ENCODE data around the gene EIF2B5.
"Not testable (repeated sequence)": the region's sequence is repeated elsewhere in the genome, so short reads cannot be mapped to it uniquely, and the experiment has no call there.

The EIF2B5 gene

DNA sequence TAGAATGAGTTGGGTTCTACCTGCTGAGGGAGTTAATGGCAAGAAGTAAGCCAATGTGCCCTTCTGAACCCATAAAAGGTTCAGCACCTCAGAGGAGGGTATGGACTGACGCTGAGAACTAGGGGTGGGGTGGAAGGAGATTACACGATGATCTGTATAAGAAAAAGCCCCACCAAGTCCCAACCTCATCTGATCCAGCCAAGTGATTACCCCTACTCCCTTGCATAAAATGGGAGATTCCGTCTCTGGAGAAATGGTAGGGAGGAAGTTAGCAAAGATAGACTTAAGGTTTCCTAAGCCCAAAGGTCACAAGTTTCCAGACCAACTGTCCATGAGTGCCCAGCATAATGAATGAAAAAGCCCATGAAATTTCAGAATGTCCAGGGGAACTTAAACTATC, 12.9 kb downstream of the EIF2B5 start:
- DNase-seq: no peak

DNA sequence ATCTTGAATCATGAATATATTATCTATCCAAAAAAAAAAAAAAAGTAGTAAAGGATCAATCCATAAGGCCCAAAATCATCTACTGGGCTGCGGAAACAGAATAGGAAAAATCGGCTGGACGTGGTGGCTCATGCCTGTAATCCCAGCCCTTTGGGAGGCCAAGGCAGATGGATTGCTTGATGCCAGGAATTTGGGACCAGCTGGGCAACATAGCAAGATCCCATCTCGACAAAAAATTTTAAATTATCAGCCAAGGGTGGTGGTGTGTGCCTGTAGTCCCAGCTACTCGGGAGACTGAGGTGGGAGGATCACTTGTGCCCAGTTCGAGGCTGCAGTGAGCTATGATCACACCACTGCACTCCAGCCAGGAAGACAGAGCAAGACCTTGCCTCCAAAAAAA, 14.0 kb downstream of the EIF2B5 start:
- DNase-seq: no peak

DNA sequence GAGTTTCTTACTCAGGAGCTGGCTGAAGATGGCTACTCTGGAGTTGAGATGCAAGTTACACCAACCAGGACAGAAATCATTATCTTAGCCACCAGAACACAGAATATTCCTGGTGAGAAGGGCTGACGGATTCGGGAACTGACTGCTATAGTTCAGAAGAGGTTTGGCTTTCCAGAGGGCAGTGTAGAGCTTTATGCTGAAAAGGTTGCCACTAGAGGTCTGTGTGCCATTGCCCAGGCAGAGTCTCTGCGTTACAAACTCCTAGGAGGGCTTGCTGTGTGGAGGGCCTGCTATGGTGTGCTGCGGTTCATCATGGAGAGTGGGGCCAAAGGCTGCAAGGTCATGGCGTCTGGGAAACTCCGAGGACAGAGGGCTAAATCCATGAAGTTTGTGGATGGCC, 14.6 kb downstream of the EIF2B5 start:
- not testable (repeated sequence) for DNase-seq

GRCh38 chr3:184154885-184155643, 19.9 kb downstream of the EIF2B5 start, which contains the start of gene DVL3:
DVL3 (plus strand) TSS chr3:184155377; CDS start chr3:184155636, 259 bp downstream.
- DNase-seq: no peak

- no peak for DNase-seq
These were observed 20.7 kb downstream of the EIF2B5 start for GRCh38 chr3:184155644-184156521.

DNA sequence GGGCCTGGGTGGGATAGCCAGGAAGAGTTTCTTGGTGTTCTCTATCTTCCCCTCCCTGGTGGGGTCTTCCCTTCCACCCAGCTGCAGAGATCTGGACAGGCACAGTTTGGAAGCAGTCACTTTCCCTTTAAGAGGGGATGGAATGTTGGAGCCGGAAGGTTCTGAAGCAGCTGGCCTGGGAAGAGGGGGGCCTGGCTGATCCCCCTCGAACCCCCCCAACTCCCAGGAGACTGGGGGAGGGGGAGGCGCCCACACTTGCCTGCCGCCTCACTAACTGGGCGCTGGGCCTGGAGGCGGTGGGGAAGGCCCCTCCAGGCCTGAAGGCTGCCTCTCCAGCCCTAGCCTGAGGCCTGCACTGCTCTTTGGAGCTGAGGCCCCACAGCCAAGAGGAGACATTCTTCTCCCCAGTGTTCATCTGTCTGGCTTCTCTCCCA, 21.4 kb downstream of the EIF2B5 start:
- no peak for DNase-seq

- DNase-seq: no peak
These were observed 22.0 kb downstream of the EIF2B5 start for GRCh38 chr3:184157206-184157605.

DNA sequence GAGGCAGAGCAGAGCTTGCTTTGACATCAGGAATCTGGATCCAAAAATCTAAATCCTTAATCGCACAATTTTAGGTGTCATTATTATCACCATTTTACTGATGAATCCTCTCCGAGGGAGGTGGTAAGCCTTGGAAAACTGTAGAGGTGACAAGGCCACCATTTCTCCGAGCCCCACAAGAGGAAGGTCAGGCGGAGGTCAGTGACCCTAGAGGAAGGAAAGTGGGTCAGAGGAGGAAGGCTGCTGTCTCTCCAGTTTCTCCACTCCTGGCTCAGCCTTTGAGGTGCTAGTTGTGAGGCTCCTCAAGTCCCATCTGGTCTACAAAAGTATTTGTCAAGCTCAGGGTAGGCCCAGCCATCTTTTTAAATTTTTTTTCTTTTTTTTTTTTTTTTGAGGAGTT, 23.2 kb downstream of the EIF2B5 start:
- DNase-seq: no peak

- no peak for DNase-seq
These were observed 25.3 kb downstream of the EIF2B5 start for GRCh38 chr3:184160456-184160855.

DNA sequence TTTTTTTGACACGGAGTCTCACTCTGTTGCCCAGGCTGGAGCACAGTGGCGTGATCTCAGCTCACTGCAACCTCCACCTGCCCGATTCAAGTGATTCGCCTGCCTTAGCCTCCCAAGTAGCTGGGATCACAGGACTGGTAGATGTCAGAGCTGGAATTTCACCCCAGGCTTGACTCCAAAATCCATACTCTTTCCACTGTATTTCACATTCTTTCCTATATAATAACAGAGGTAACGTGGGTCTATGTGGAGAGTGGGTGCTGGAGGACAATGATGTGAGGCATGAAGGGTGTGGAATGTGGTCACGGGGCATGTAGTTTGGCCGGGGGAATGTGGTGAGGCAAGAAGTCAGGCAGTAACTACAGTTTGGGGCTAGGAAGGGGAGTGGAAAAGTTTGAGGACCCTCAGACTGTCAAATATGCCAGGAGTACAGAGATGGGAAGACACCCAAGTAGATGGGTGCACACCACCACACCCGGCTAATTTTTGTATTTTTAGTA, 27.5 kb downstream of the EIF2B5 start:
- DNase-seq: not testable (repeated sequence)

DNA sequence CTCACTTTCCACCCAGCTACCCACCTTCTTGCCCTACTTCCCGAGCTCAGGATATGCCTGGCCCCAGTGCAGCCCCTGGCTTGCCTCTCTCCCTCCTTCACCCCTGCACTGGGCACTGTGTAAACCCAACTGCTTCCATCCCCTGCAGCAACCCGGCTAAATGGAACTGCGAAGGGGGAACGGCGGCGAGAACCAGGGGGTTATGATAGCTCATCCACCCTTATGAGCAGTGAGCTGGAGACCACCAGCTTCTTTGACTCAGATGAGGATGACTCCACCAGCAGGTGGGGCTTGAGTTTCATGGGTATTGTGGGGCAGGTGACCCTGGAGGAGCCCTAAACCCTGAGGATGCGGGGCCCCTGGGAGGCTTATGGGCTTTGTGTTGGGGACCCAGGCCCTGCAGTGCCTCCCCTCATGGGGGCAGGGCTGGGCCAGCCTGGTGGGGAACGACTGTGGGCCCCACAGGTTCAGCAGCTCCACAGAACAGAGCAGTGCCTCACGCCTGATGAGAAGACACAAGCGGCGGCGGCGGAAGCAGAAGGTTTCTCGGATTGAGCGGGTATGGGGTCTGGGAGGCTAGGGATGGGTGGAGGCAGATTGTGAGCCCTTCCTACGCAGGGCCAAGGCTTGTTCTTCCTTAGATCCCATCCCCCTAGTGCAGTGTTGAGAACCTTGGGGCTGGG, 29.6 kb downstream of the EIF2B5 start:
- no peak for DNase-seq

DNA sequence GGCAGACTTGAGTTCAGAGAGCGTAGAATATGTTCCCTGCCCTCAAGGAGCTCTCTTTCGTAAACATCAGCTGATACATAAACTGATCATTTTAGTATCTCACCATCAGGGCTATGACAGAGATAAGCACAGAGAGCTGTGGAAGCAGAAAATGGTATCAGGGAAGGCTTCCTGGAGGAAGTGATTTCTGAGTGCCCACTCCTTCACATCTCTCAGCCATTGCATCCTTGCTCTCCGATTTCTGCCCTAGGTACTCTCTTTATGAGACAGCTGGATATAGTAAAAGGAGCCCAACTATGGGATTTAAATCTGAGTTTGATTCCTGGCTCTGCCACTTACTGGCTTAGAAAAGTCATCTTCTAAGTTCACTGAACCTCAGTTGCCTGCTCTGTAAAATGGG, 30.4 kb downstream of the EIF2B5 start:
- no peak for DNase-seq

DNA sequence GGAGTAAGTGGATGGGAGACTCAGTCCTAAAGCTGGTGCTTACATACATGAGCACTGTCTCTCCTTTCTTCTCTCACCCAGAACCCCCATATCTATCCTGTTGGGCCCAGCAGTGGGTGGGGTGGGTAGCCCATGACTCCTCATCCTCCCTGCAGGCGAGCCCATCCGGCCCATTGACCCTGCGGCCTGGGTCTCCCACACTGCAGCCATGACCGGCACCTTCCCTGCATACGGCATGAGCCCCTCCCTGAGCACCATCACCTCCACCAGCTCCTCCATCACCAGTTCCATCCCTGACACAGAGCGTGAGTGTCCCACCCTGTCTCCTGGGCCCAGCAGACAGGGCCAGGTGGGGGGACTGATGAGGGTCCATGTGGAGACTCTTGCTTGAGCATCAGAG, 31.5 kb downstream of the EIF2B5 start:
- no peak for DNase-seq

GRCh38 chr3:184167786-184168185, 32.6 kb downstream of the EIF2B5 start:
- DNase-seq: no peak

GRCh38 chr3:184168363-184169120, 33.4 kb downstream of the EIF2B5 start:
- DNase-seq: no peak

DNA sequence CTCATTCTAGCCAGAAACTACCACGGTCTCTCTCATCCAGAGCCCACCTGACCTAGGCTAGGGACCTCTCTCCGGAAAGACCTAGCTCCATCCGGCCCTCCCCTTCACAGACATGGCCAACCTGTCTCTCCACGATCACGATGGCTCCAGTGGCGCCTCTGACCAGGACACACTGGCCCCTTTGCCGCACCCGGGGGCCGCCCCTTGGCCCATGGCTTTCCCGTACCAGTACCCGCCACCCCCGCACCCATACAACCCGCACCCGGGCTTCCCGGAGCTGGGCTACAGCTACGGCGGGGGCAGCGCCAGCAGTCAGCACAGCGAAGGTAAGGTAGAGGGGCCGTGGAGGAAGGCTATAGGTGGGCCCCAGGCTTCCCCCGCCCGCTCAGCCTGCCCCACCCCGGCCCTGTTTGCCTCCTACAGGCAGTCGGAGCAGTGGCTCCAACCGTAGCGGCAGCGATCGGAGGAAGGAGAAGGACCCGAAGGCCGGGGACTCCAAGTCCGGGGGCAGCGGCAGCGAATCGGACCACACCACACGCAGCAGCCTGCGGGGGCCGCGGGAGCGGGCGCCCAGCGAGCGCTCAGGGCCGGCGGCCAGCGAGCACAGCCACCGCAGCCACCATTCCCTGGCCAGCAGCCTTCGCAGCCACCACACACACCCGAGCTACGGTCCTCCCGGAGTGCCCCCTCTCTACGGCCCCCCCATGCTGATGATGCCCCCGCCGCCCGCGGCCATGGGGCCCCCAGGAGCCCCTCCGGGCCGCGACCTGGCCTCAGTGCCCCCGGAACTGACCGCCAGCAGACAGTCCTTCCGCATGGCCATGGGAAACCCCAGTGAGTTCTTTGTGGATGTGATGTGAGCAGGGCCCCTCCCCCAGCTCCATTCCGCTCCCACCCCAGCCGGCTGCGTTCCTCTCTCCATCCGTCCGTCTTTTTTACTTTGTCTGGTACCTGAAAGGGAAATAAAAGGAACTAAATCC, 35.0 kb downstream of the EIF2B5 start:
- DNase-seq: no peak

- no peak for DNase-seq
These were observed 36.4 kb downstream of the EIF2B5 start for GRCh38 chr3:184171562-184171961.

GRCh38 chr3:184172681-184173373, 37.7 kb downstream of the EIF2B5 start:
- DNase-seq: no peak

- no peak for DNase-seq
These were observed 38.2 kb downstream of the EIF2B5 start for GRCh38 chr3:184173374-184173722.

GRCh38 chr3:184174284-184174645, 39.1 kb downstream of the EIF2B5 start:
- no peak for DNase-seq

Data from cortex of kidney (tissue), 1 donor.